HG03175 (cell line): Measurements from ENCODE around the gene KRTAP6-1.

Experiments used
- ATAC-seq: cut with Tn5 transposase; IDR thresholded peaks from one replicate; pipeline ENCODE4 v1.9.1; 2021; ENCODE audit warnings: mild to moderate bottlenecking, moderate library complexity; ENCODE audit not compliant: unreplicated experiment

Gene KRTAP6-1

DNA sequence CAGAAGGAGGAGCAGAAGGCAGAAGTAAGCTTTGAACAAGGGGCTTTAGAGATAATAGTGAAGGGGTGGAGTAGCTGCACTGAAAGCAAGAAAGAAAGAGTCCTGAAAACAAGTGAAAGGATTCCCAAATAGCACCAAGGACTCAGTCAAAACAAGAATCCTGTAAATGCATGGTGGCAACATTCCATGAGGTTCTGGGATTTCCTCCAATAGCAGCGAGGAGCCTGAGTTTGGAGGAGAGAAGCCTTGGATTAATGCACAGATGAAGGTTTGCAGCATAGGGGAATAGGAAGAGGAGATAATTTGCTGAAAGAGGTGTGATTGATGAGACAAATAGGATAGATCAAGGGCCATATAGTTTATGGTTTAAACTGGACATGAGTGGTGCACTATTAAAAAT lies 34.4 kb downstream of the KRTAP6-1 start:
- no peak for ATAC-seq

- ATAC-seq: no peak
Measured at GRCh38 chr21:30577766-30578165, 36.0 kb downstream of the KRTAP6-1 start.

DNA sequence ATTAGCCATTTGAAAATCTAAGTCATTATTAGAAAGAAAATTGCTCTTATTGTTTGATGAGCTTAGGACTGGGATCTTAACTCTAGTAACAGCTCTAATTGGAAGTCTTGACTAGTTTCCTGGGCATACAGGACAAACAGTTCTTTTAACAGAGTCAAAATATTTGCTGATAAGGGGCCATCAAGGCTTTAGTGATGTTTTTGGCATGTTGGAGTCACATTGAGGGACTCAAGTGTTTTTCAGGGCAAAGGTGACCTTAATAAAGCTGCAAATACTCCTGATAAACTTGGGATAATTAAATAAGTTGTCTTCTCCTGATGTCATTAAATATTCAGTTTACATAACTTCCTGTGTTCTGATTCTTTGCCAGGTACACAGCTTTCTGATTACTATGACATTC lies 46.1 kb downstream of the KRTAP6-1 start:
- no peak for ATAC-seq

- ATAC-seq: no peak
Measured at GRCh38 chr21:30563630-30564029, 50.1 kb downstream of the KRTAP6-1 start.
